ENCODE measurements around the gene ZBTB2. TPM values are rescaled to one million over a fixed set of nuclear protein-coding genes. Genes with fewer than 3 reads are reported as not detected.

ZBTB2 gene
- total RNA-seq, 3 donors from 2014 or later, result 9.9 to 20.5 (median 15.1) TPM

GRCh38 chr6:151425561-151425960 is 34.2 kb upstream of the ZBTB2 start:
- Histone ChIP-seq H3K9me3 (no peaks in the 10 kb centered on the region), H3K27ac (no peak overlapping the region), H3K4me1 (no peaks in the 10 kb centered on the region), H3K27me3 (no peaks in the 10 kb centered on the region), H3K4me3 (no peak overlapping the region), H3K36me3 (no peaks in the 10 kb centered on the region)
- TF ChIP-seq POLR2AphosphoS5 (IDR thresholded peaks at IDR 0.05) (no peak), POLR2A (IDR thresholded peaks at IDR 0.05) (no peak), CTCF (IDR thresholded peaks at IDR 0.05) (no peak)
- no peak for DNase-seq (ENCODE audit: low spot score in 2 of 2)
- intact Hi-C loops (cut with DNase I; ENCODE audit: low total_unique reads), result no loop called here

GRCh38 chr6:151422981-151423380 is 31.6 kb upstream of the ZBTB2 start:
- no peak overlapping the region for H3K27ac ChIP-seq
- no peaks in the 10 kb centered on the region for H3K4me1 ChIP-seq
- intact Hi-C loops (cut with DNase I; ENCODE audit: low total_unique reads), result no loop called here
- H3K4me3 ChIP-seq, result no peak overlapping the region
- no peak for DNase-seq (ENCODE audit: low spot score in 2 of 2)
- no peaks in the 10 kb centered on the region for H3K9me3 ChIP-seq
- no peaks in the 10 kb centered on the region for H3K36me3 ChIP-seq
- no peaks in the 10 kb centered on the region for H3K27me3 ChIP-seq
- no peak for TF ChIP-seq CTCF (IDR thresholded peaks at IDR 0.05)
- no peak for TF ChIP-seq POLR2AphosphoS5 (IDR thresholded peaks at IDR 0.05)
- no peak for TF ChIP-seq POLR2A (IDR thresholded peaks at IDR 0.05)

DNA sequence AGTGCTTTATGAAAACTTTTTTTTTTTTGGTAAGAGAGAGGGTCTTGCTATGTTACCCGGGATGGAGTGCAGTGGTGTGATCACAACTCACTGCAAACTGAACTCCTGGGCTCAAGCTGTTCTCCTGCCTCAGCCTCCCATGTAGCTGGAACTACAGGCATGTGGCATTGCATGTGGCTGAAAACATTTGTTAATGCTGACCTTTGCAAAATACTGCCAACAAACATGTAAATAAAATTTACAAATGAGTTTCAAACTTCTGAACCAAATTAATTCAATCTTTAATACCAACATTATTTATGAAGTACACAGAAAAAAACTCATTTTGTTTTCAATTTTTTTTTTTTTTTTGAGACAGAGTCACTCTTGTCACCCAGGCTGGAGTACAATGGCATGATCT is 26.1 kb upstream of the ZBTB2 start:
- no peaks in the 10 kb centered on the region for H3K36me3 ChIP-seq
- intact Hi-C loops (cut with DNase I; ENCODE audit: low total_unique reads), result no loop called here

GRCh38 chr6:151414641-151415260 is 23.4 kb upstream of the ZBTB2 start:
- H3K9me3 ChIP-seq, result no peaks in the 10 kb centered on the region
- no peaks in the 10 kb centered on the region for H3K4me1 ChIP-seq
- no peak overlapping the region for H3K27ac ChIP-seq
- intact Hi-C loops (cut with DNase I; ENCODE audit: low total_unique reads), result no loop called here
- H3K4me3 ChIP-seq, result no peak overlapping the region
- no peak for TF ChIP-seq POLR2A (IDR thresholded peaks at IDR 0.05)
- DNase-seq (ENCODE audit: low spot score in 2 of 2), result no peak
- H3K36me3 ChIP-seq, result no peaks in the 10 kb centered on the region
- no peaks in the 10 kb centered on the region for H3K27me3 ChIP-seq

More for the DNA sequence above, 26.1 kb upstream of the ZBTB2 start:
- no peak overlapping the region for H3K4me3 ChIP-seq
- no peaks in the 10 kb centered on the region for H3K27me3 ChIP-seq
- no peak overlapping the region for H3K27ac ChIP-seq
- DNase-seq (ENCODE audit: low spot score in 2 of 2), result no peak
- H3K4me1 ChIP-seq, result no peaks in the 10 kb centered on the region
- TF ChIP-seq CTCF (IDR thresholded peaks at IDR 0.05) (no peak), POLR2A (IDR thresholded peaks at IDR 0.05) (no peak), POLR2AphosphoS5 (IDR thresholded peaks at IDR 0.05) (no peak)
- H3K9me3 ChIP-seq, result no peaks in the 10 kb centered on the region

GRCh38 chr6:151413372-151414145 is 22.2 kb upstream of the ZBTB2 start:
- Histone ChIP-seq H3K9me3 (no peaks in the 10 kb centered on the region), H3K4me3 (no peak overlapping the region), H3K27ac (no peak overlapping the region), H3K4me1 (no peaks in the 10 kb centered on the region), H3K36me3 (no peaks in the 10 kb centered on the region), H3K27me3 (no peaks in the 10 kb centered on the region)
- TF ChIP-seq CTCF (IDR thresholded peaks at IDR 0.05), result no peak
- no peak for TF ChIP-seq POLR2A (IDR thresholded peaks at IDR 0.05)
- TF ChIP-seq POLR2AphosphoS5 (IDR thresholded peaks at IDR 0.05), result no peak
- DNase-seq (ENCODE audit: low spot score in 2 of 2), result no peak
- intact Hi-C loops (cut with DNase I; ENCODE audit: low total_unique reads), result no loop called here
